CD14-positive monocyte (primary cell): ENCODE data around the gene TAPT1. TPM values are rescaled to one million over a fixed set of nuclear protein-coding genes. Genes with fewer than 3 reads are reported as not detected.

Experiments
- DNase-seq, 3 donors: peaks; one replicate each; pipeline ENCODE4 v3.0.0-alpha.2; 2011 to 2022
- H2AFZ ChIP-seq: 2 replicates; pipeline ENCODE4 v1.6.0; 2012; ENCODE audit warnings: mild to moderate bottlenecking, low read depth, low read length, inconsistent platforms; ENCODE audit not compliant: insufficient read depth, poor library complexity, severe bottlenecking
- H3K27ac ChIP-seq, 2 donors: 1 replicate in 1 of 2; 2 replicates in 1 of 2; pipeline ENCODE4 v1.5.1; 2012 to 2013; ENCODE audit warnings: low read length in 2 of 2, control low read depth in 1 of 2, inconsistent platforms in 1 of 2, low read depth in 1 of 2, mild to moderate bottlenecking in 1 of 2
- H3K27me3 ChIP-seq, 2 donors: one replicate each; pipeline versions ENCODE4 v1.6.0 to v1.6.1; 2011 to 2013; ENCODE audit warnings: low read length in 2 of 2; ENCODE audit not compliant: control insufficient read depth in 2 of 2, insufficient read depth in 2 of 2
- H3K36me3 ChIP-seq, 2 donors: replicated peaks in 1 of 2; 1 replicate in 1 of 2; 2 replicates in 1 of 2; pipeline versions ENCODE4 v1.5.1 to v1.6.1; 2012 to 2013; ENCODE audit warnings: low read length in 2 of 2, control low read depth in 1 of 2, inconsistent platforms in 1 of 2, mild to moderate bottlenecking in 1 of 2; ENCODE audit not compliant: insufficient read depth in 2 of 2, control insufficient read depth in 1 of 2
- H3K4me1 ChIP-seq, 2 donors: 1 replicate in 1 of 2; 2 replicates in 1 of 2; pipeline versions ENCODE4 v1.5.1 to v1.6.1; 2012 to 2013; ENCODE audit warnings: low read length in 2 of 2, control low read depth in 1 of 2, inconsistent platforms in 1 of 2, mild to moderate bottlenecking in 1 of 2, moderate library complexity in 1 of 2; ENCODE audit not compliant: insufficient read depth in 2 of 2, control insufficient read depth in 1 of 2
- H3K4me2 ChIP-seq: replicated peaks from 2 replicates; pipeline ENCODE3; 2012; ENCODE audit warnings: low read length, moderate library complexity, mild to moderate bottlenecking; ENCODE audit not compliant: poor library complexity, severe bottlenecking; ENCODE audit errors: extremely low read depth
- H3K4me3 ChIP-seq, 3 experiments: fragments of 200-600 bp in 1 of 3; sonication (generic) in 1 of 3; replicated peaks in 1 of 3; 1 replicate in 2 of 3; 2 replicates in 1 of 3; pipeline ENCODE4 v1.5.1; 2011 to 2013; ENCODE audit warnings: low read length in 3 of 3, mild to moderate bottlenecking in 3 of 3, control low read depth in 2 of 3, low read depth in 2 of 3, inconsistent platforms in 1 of 3, moderate library complexity in 1 of 3
- H3K79me2 ChIP-seq: 2 replicates; pipeline ENCODE4 v1.6.0; 2012; ENCODE audit warnings: mild to moderate bottlenecking, control low read depth, inconsistent platforms, low read length, moderate library complexity; ENCODE audit not compliant: insufficient read depth
- H3K9ac ChIP-seq: 2 replicates; pipeline ENCODE4 v1.6.0; 2017; ENCODE audit warnings: low read length, mild to moderate bottlenecking; ENCODE audit not compliant: insufficient read depth, poor library complexity, severe bottlenecking
- H3K9me3 ChIP-seq, 2 donors: replicated peaks in 1 of 2; 1 replicate in 1 of 2; 2 replicates in 1 of 2; pipeline versions ENCODE4 v1.5.1 to v1.6.1; 2012 to 2013; ENCODE audit warnings: low read length in 2 of 2, control low read depth in 1 of 2; ENCODE audit not compliant: control insufficient read depth in 1 of 2, insufficient read depth in 1 of 2
- H4K20me1 ChIP-seq: 2 replicates; pipeline ENCODE4 v1.6.0; 2012; ENCODE audit warnings: mild to moderate bottlenecking, low read length, control low read depth, moderate library complexity; ENCODE audit not compliant: insufficient read depth
- H3K27ac Mint-ChIP-seq, 7 donors: one replicate each; pipeline ENCODE4 v1.8.0; 2020; ENCODE audit warnings: mild to moderate bottlenecking in 7 of 7, mixed read lengths in 7 of 7, moderate library complexity in 6 of 7, inconsistent platforms in 2 of 7
- H3K27me3 Mint-ChIP-seq, 3 donors: one replicate each; pipeline ENCODE4 v1.8.0; 2021 to 2022; ENCODE audit warnings: low read depth in 3 of 3, mild to moderate bottlenecking in 3 of 3, mixed read lengths in 3 of 3, moderate library complexity in 3 of 3, inconsistent platforms in 1 of 3
- H3K36me3 Mint-ChIP-seq, 2 donors: one replicate each; pipeline ENCODE4 v1.8.0; 2020; ENCODE audit warnings: mixed read lengths in 2 of 2, inconsistent platforms in 1 of 2, mild to moderate bottlenecking in 1 of 2
- H3K4me1 Mint-ChIP-seq: one replicate; pipeline ENCODE4 v1.8.0; 2020; ENCODE audit warnings: mild to moderate bottlenecking, mixed read lengths
- H3K4me3 Mint-ChIP-seq, 2 donors: one replicate each; pipeline ENCODE4 v1.8.0; 2020; ENCODE audit warnings: mild to moderate bottlenecking in 2 of 2, mixed read lengths in 2 of 2, moderate library complexity in 1 of 2
- H3K9me3 Mint-ChIP-seq, 7 donors: one replicate each; pipeline ENCODE4 v1.8.0; 2020 to 2022; ENCODE audit warnings: mixed read lengths in 7 of 7, mild to moderate bottlenecking in 6 of 7, moderate library complexity in 6 of 7, inconsistent platforms in 2 of 7
- CTCF ChIP-seq: fragments of 200-600 bp; IDR thresholded peaks from one replicate; pipeline ENCODE4 v1.8.0; 2022; ENCODE audit warnings: antibody characterized with exemption, mild to moderate bottlenecking
- WGBS: methylation state at CpG from one replicate; pipeline ENCODE4 v1.1.5; 2013; ENCODE audit warnings: missing lambda C conversion rate; ENCODE audit not compliant: insufficient coverage; 5-methylcytosine and 5-hydroxymethylcytosine counted together
- intact Hi-C, 2 donors: fragments of 100-400 bp; cut with micrococcal nuclease; formaldehyde crosslinking; loops; one replicate each; pipeline versions ENCODE4 v1.15.0 to v1.15.1; 2023
- polyA plus RNA-seq, 3 donors: library from polyadenylated mRNA; depleted of rRNA in 1 of 3; unstranded in 2 of 3; stranded (reverse) in 1 of 3; fragments of 300-500 nt in 2 of 3; fragments of >200 nt in 1 of 3; fragmentation: Illumina TruSeq in 2 of 3; gene quantifications; 1 replicate in 2 of 3; 2 replicates in 1 of 3; pipeline ENCODE4 v1.2.3, GENCODE V29; 2012 to 2021
- small RNA-seq: library from RNA; depleted of rRNA; stranded (forward); fragments of <200 nt; gene quantifications from one replicate; pipeline ENCODE3, GENCODE V24; 2012; ENCODE audit warnings: low read depth; ENCODE audit not compliant: insufficient read length

The TAPT1 gene
- polyA plus RNA-seq, 3 donors, result 15.2 to 18.4 (median 16.0) TPM

GRCh38 chr4:16110661-16111290 is 115.5 kb downstream of the TAPT1 start:
- no peak overlapping the region for H3K4me2 ChIP-seq
- H3K36me3 ChIP-seq, result no peaks in the 10 kb centered on the region
- H2AFZ ChIP-seq, result no peak overlapping the region
- no peak for DNase-seq
- no peaks in the 10 kb centered on the region for H3K27me3 ChIP-seq
- no peaks in the 10 kb centered on the region for H3K4me1 ChIP-seq
- Mint-ChIP-seq H3K4me3 (no peak overlapping the region), H3K36me3 (no peaks in the 10 kb centered on the region), H3K27ac (no peak overlapping the region), H3K9me3 (peaks cover 0 to 4% (median 2%) of the 10 kb centered on the region in 7 donors), H3K4me1 (no peaks in the 10 kb centered on the region), H3K27me3 (peaks cover 0 to 4% (median 2%) of the 10 kb centered on the region in 3 donors)
- no peak overlapping the region for H3K9ac ChIP-seq
- no peaks in the 10 kb centered on the region for H4K20me1 ChIP-seq
- WGBS, result 100% methylated on average over 2 of the region's 3 CpGs
- H3K27ac ChIP-seq, result no peak overlapping the region
- H3K9me3 ChIP-seq, result no peaks in the 10 kb centered on the region
- no peak overlapping the region for H3K4me3 ChIP-seq
- no peak for TF ChIP-seq CTCF
- no peaks in the 10 kb centered on the region for H3K79me2 ChIP-seq
- intact Hi-C loops, result no loop called here

Small RNAs within 50 kb of the gene (small RNA-seq; reads per million reads assigned to genes)
- gene RPS21P4, result not detected

Other genes starting within 250 kb of the TAPT1 start
- not detected for gene PROM1, start 142.4 kb downstream of the TAPT1 start, polyA plus RNA-seq